AG09309 (cell line): Measurements from ENCODE around the gene SLC1A1.

Source experiments
- DNase-seq: peaks from one replicate; pipeline ENCODE4 v3.0.0-alpha.2; 2010; ENCODE audit warnings: low read depth
- H3K4me3 ChIP-seq: 2 replicates; pipeline ENCODE4 v1.5.1; 2011; ENCODE audit warnings: mild to moderate bottlenecking, low read depth, low read length, moderate library complexity; ENCODE audit not compliant: control insufficient read depth
- TF ChIP-seq, protein P1 (sequence below): IDR thresholded peaks from 2 replicates; pipeline ENCODE4 v1.5.1; 2011; ENCODE audit warnings: mild to moderate bottlenecking, low read depth, low read length, inconsistent platforms; ENCODE audit not compliant: insufficient read depth, control insufficient read depth; ENCODE audit errors: missing control alignments

The SLC1A1 gene

GRCh38 chr9:4559261-4560182 is 69.3 kb downstream of the SLC1A1 start:
- TF ChIP-seq, protein P1, sequence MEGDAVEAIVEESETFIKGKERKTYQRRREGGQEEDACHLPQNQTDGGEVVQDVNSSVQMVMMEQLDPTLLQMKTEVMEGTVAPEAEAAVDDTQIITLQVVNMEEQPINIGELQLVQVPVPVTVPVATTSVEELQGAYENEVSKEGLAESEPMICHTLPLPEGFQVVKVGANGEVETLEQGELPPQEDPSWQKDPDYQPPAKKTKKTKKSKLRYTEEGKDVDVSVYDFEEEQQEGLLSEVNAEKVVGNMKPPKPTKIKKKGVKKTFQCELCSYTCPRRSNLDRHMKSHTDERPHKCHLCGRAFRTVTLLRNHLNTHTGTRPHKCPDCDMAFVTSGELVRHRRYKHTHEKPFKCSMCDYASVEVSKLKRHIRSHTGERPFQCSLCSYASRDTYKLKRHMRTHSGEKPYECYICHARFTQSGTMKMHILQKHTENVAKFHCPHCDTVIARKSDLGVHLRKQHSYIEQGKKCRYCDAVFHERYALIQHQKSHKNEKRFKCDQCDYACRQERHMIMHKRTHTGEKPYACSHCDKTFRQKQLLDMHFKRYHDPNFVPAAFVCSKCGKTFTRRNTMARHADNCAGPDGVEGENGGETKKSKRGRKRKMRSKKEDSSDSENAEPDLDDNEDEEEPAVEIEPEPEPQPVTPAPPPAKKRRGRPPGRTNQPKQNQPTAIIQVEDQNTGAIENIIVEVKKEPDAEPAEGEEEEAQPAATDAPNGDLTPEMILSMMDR = no peak
- H3K4me3 ChIP-seq = no peak overlapping the region
- DNase-seq = no peak

GRCh38 chr9:4563105-4563504 is 72.8 kb downstream of the SLC1A1 start:
- TF ChIP-seq, protein P1 = no peak
- no peak for DNase-seq
- H3K4me3 ChIP-seq = no peak overlapping the region

DNA sequence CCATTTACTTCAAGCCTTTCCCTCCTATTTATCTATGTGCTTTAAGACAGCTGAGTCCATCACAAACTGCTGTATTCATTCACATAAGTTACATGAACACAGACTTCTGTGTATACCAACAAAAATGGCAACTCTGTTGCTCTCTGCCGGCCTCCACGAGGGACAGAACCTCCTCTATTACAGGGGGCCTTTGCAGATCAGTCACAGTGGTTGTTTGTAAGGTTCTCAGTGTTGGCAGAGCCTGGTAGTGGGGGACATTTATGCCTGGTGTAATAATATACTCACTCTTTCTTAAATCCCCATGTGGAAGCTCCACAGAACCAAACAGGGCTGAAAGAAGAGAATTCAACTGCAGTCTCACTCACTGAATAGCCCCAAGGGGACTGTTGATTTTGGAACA is 76.5 kb downstream of the SLC1A1 start:
- no peak overlapping the region for H3K4me3 ChIP-seq
- no peak for DNase-seq
- TF ChIP-seq, protein P1 = no peak

- no peak overlapping the region for H3K4me3 ChIP-seq
- DNase-seq = no peak
- TF ChIP-seq, protein P1 = no peak
Measured at GRCh38 chr9:4567601-4568000, 77.3 kb downstream of the SLC1A1 start.

DNA sequence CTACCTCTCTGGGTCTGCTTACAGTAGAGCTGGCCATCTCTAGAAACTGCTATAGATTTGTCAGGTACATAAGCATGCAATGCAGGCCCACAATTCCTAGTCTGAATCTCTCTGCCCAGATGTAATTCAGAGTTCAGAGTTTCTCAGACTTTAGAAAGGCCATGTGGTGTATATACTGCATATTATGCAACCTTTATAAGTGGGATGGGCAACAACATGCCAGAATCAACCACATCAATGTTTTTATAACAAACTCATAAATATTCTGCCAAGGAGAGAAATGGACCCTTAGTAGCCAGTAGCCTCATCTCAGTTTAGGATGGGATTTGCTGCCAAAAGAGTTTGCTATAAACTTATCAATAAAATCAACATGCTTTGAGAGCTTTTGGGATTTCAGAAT is 78.8 kb downstream of the SLC1A1 start:
- TF ChIP-seq, protein P1 = no peak
- peak; percentile 44 for DNase-seq
- no peak overlapping the region for H3K4me3 ChIP-seq

DNA sequence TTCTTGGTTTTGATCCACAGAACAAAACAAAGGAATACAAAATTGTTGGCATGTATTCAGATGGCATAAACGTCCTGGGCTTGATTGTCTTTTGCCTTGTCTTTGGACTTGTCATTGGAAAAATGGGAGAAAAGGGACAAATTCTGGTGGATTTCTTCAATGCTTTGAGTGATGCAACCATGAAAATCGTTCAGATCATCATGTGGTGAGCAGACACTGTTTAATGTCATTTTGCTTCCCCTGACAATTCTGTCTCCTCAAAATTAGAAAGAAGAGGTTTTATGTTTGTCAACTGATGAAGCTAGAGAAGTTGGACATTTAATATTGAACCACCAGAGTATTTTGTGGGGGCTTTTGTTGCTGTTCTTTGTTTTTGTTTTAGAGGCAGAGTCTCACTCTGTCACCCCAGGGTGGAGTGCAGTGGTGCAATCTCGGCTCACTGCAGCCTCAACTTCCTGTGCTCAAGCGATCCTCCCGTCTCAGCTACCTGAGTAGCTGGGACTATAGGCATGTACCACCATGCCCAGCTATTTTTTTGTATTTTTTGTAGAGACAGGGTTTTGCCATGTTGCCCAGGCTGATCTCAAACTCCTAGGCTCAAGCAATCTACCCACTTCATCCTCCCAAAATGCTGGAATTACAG is 82.0 kb downstream of the SLC1A1 start:
- no peak for DNase-seq
- TF ChIP-seq, protein P1 = no peak
- H3K4me3 ChIP-seq = no peak overlapping the region
